ENCODE results near the gene TNFRSF6B. TPM values are rescaled to one million over a fixed set of nuclear protein-coding genes. Genes with fewer than 3 reads are reported as not detected.

TNFRSF6B gene
- total RNA-seq, 1 donor from 2014 or later = 0.27 TPM

GRCh38 chr20:63685269-63686026, 11.0 kb upstream of the TNFRSF6B start:
- intact Hi-C loops (cut with micrococcal nuclease) = no loop called here
- Histone ChIP-seq H3K9me3 (replicated peaks) (no peaks in the 10 kb centered on the region), H3K4me1 (peaks cover 81% of the 10 kb centered on the region), H3K4me3 (no peak overlapping the region), H3K27ac (replicated peaks) (peak overlapping the region; percentile 96), H3K36me3 (no peaks in the 10 kb centered on the region), H3K27me3 (ENCODE audit: low read depth) (no peaks in the 10 kb centered on the region)
- TF ChIP-seq CTCF (IDR thresholded peaks at IDR 0.05; ENCODE audit: borderline replicate concordance) = no peak
- DNase-seq = no peak

GRCh38 chr20:63686094-63686491, 10.4 kb upstream of the TNFRSF6B start:
- Histone ChIP-seq H3K27ac (replicated peaks) (peak overlapping the region; percentile 96), H3K4me3 (peak overlapping the region; percentile 42), H3K27me3 (ENCODE audit: low read depth) (no peaks in the 10 kb centered on the region), H3K9me3 (replicated peaks) (no peaks in the 10 kb centered on the region), H3K4me1 (peaks cover 79% of the 10 kb centered on the region), H3K36me3 (no peaks in the 10 kb centered on the region)
- no peak for TF ChIP-seq CTCF (IDR thresholded peaks at IDR 0.05; ENCODE audit: borderline replicate concordance)
- intact Hi-C loops (cut with micrococcal nuclease) = no loop called here
- no peak for DNase-seq

- Histone ChIP-seq H3K36me3 (no peaks in the 10 kb centered on the region), H3K27me3 (ENCODE audit: low read depth) (no peaks in the 10 kb centered on the region), H3K4me1 (peaks cover 72% of the 10 kb centered on the region), H3K4me3 (peak overlapping the region; percentile 42), H3K27ac (replicated peaks) (peak overlapping the region; percentile 96), H3K9me3 (replicated peaks) (no peaks in the 10 kb centered on the region)
- TF ChIP-seq CTCF (IDR thresholded peaks at IDR 0.05; ENCODE audit: borderline replicate concordance) = no peak
- DNase-seq = peak; percentile 78
- intact Hi-C loops (cut with micrococcal nuclease) = no loop called here
These were observed 9.7 kb upstream of the TNFRSF6B start for GRCh38 chr20:63686492-63687321.

GRCh38 chr20:63687419-63688178, 8.9 kb upstream of the TNFRSF6B start:
- no peaks in the 10 kb centered on the region for H3K9me3 ChIP-seq (replicated peaks)
- H3K27me3 ChIP-seq (ENCODE audit: low read depth) = no peaks in the 10 kb centered on the region
- peak overlapping the region; percentile 96 for H3K27ac ChIP-seq (replicated peaks)
- TF ChIP-seq CTCF (IDR thresholded peaks at IDR 0.05; ENCODE audit: borderline replicate concordance) = no peak
- no peaks in the 10 kb centered on the region for H3K36me3 ChIP-seq
- peaks cover 68% of the 10 kb centered on the region for H3K4me1 ChIP-seq
- intact Hi-C loops (cut with micrococcal nuclease) = no loop called here
- no peak for DNase-seq
- peak overlapping the region; percentile 42 for H3K4me3 ChIP-seq
